HG03045 (cell line): ENCODE results near the gene FICD.
"Not testable (repeated sequence)": the region's sequence is repeated elsewhere in the genome, so short reads cannot be mapped to it uniquely, and the experiment has no call there.

ENCODE experiments used
- ATAC-seq: cut with Tn5 transposase; IDR thresholded peaks from one replicate; pipeline ENCODE4 v1.9.1; 2021; ENCODE audit warnings: mild to moderate bottlenecking, moderate library complexity; ENCODE audit not compliant: unreplicated experiment

Gene FICD

GRCh38 chr12:108514973-108515814, at the start of gene FICD:
TSS of gene FICD (plus strand) at chr12:108515277. CDS start at chr12:108516973, 1,696 bp downstream.
- peak; percentile 91 for ATAC-seq

- no peak for ATAC-seq
Measured at GRCh38 chr12:108465417-108465816, 49.7 kb upstream of the FICD start.

GRCh38 chr12:108468196-108468968, 46.7 kb upstream of the FICD start:
- ATAC-seq = no peak

GRCh38 chr12:108473400-108474055, 41.5 kb upstream of the FICD start:
- ATAC-seq = no peak

DNA sequence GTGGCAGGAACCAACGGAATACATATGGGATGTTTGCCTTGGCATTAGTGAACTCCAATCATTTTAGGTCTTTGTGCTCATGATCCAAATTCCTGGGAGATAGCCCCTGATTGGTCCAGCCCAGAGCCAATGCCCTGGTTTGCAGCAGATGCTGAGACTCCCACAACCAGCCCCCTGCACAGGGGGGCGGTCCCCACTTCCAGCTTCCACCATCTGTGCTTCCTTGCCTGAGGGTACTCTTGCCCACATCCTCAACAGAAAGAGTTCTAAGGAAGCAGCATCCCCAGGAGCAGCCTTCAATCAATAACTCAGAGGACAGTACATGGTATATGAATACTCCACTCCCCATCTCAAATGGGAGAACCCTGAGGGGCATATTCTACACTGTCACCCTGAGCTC, 39.7 kb upstream of the FICD start:
- ATAC-seq = no peak

DNA sequence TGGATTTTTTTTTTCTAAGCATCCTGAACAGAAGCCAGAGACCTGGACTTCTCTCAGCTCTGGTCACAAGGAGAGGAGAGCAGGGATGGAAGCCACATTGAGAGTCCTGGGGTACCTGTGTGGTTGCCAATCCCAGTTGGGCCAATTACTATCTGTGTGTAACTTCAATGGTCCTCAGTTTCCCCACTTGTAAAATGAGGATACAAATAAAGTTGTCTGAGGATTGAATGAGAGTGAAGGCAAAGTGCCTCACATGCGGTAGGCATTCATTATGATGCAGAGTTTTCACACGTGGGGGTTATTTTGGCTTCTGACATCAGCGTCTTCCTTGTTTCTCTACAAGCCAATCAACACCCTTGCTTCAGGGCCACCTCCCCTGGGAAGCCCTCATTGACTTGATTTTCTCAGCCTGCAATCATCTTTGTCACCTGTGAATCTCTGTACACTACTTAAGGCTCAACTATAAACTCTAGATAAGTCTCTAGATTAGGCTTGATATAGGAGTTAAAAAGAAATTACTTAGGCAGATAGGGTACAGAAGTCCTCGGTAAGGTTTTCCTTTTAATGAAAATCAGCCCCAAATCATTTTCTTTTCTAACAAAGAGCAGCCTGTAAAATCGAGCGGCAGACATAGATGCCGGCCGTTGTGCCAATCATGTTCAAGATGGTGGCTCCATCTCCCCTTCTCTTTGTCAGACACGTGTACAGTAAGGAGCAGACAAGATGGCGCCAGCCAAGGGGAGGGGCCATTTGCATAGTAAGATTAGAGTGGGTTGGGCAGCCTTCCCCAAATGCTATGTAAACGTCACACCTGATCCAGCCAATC, 37.8 kb upstream of the FICD start:
- no peak for ATAC-seq

- no peak for ATAC-seq
Measured at GRCh38 chr12:108477881-108478259, 37.2 kb upstream of the FICD start.

DNA sequence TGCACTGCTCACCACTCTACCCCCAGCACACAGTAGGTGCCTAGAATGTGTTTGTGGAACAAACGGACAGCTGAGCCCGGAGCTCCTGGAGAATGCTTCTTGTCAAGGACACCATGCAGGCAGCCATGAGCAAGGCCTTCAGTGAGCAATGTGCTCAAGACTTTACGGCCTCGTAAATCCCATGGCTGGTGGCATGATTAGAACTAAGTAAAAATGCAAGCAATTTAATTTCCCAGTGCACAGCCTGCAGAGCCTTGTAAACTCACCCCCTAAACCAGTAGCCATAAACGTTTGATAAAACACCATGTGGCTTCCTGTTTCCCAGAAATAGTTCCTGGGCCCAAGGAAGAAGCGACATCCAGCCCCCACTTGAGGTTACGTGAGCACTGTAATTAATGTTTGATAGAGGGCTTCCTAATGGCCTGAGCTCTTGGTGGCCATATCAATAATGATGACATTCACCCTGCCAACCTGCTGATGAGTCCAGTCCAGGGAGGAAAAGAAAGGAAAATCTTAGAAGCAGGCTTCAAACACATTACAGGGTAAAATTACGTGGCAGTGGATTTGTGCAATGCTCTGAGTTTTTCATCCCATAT, 36.4 kb upstream of the FICD start:
- no peak for ATAC-seq

- no peak for ATAC-seq
Measured at GRCh38 chr12:108479364-108480070, 35.6 kb upstream of the FICD start.

GRCh38 chr12:108482717-108483212, 32.3 kb upstream of the FICD start:
- ATAC-seq = no peak

GRCh38 chr12:108483213-108484059, 31.6 kb upstream of the FICD start:
- no peak for ATAC-seq

DNA sequence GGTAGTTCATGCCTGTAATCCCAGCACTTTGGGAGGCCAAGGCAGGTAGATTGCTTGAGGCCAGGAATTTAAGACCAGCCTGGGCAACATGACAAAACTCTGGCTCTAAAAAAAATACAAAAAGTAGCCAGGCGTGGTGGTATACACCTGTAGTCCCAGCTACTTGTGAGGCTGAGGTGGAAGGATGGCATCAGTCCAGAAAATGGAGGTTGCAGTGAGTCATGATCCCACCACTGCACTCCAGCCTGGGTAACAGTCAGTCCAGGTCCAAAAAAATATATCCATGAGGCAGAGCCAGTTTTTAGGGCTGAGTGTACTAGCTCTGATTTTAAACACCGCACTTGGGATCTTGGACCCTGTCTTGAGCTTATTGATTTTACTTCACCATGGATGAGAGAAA, 30.6 kb upstream of the FICD start:
- no peak for ATAC-seq

DNA sequence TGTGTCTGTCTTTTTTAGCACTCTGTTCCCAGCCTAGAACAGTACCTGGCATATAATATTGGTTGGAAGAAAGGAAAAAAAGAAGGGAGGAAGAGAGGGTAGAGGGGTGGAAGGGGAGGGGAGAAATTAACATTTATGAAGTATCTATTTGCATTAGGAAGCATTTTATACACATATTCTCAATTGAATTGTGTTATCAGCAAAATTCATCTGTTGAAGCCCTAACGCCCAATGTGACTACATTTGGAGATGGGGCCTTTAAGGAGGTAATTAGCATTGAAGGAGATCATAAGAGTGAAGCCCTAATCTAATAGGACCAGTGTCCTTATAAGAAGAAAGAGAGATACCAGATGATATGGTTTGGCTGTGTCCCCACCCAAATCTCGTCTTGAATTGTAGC, 30.2 kb upstream of the FICD start:
- ATAC-seq = no peak

GRCh38 chr12:108485371-108485770, 29.7 kb upstream of the FICD start:
- ATAC-seq = not testable (repeated sequence)

DNA sequence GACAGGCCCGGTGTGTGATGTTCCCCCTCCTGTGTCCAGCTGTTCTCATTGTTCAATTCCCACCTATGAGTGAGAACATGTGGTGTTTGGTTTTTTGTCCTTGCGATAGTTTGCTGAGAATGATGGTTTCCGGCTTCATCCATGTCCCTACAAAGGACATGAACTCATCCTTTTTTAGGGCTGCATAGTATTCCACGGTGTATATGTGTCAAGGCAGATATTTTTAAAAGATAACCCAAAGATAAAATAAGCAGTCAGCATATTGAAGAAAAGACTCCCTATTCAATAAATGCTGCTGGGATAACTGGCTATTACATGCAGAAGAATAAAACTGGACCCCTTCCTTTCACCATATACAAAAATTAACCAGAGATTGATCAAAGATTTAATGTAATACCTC, 28.0 kb upstream of the FICD start:
- ATAC-seq = not testable (repeated sequence)

DNA sequence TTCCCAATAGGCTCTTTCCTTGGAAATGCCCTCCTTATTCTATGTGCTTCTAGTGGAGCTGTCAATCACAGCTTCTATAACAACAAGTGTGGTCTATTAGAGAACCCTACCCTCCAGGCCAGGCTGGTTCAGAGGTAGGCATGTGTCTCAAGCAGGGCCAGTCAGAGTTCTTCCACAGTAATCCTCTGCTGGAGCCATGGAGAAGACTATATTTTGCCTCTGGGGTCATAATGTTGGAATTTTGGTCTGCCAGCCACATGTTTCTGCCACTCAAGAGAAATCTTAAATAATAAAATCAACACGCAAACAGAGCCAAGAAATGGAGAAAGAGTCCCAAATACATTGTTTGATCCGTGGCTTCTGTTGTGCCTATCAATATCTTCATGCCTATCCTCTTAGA, 23.8 kb upstream of the FICD start:
- no peak for ATAC-seq

GRCh38 chr12:108495054-108495453, 20.0 kb upstream of the FICD start:
- no peak for ATAC-seq

DNA sequence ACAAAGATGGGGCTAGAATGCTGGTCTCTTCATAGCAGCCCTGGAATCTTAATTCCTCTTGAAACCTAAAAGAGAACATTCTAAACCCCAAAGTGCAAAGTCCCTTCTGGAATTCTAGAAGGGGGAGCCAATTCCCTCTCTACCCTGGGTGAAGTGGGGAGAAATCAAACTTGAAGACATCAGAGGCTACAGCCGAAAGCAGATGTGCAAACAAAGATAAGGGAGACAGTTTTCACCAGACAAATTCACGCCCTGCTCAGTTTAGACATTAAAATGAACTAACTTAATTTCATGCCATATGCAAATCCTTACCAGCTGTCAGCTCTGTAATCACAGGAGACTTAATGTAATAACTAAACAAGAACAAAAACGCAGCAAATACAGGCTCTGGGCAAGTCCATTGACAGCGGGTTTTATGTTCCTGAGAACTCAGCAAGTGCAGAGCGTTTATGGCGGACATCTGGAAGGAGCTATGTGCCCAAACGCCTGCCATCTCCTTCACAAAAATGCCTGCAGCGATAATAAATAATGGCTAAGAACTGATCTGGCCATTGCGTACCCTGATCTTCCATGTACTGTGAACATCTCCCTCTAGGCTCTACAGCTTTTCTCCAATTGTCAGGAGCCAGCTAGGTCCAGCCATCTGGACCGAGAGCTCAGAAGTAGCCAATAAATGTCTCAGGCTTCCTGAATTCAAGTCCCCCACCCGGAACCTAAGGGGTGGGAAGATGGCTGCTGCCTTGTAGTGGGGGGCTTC, 19.1 kb upstream of the FICD start:
- ATAC-seq = no peak
